Neural cell (in vitro differentiated cells): ENCODE measurements around the gene MRPL37. TPM values are rescaled to one million over a fixed set of nuclear protein-coding genes. Genes with fewer than 3 reads are reported as not detected.

Experiments
- H2AFZ ChIP-seq: fragments of 200-600, 300-800 bp; sonication (generic), shearing (Covaris generic); 2 replicates; pipeline ENCODE4 v1.6.0; 2014; ENCODE audit warnings: low read depth, mild to moderate bottlenecking, antibody characterized with exemption, low read length, moderate library complexity
- H3F3A ChIP-seq: fragments of 200-600 bp; shearing (Covaris generic); 2 replicates; pipeline ENCODE4 v1.6.1; 2016; ENCODE audit warnings: mild to moderate bottlenecking, moderate library complexity, mixed read lengths, antibody characterized with exemption, low read length; ENCODE audit not compliant: insufficient read depth, poor library complexity, severe bottlenecking
- H3K27ac ChIP-seq: fragments of 200-600, 300-800 bp; sonication (generic), shearing (Covaris generic); 2 replicates; pipeline ENCODE4 v1.5.1; 2014; ENCODE audit warnings: mild to moderate bottlenecking, low read length, moderate library complexity
- H3K27me3 ChIP-seq: fragments of 300-800, 200-600 bp; sonication (generic), shearing (Covaris generic); 2 replicates; pipeline ENCODE4 v1.6.0; 2014; ENCODE audit warnings: mild to moderate bottlenecking, low read depth, low read length, moderate library complexity; ENCODE audit not compliant: insufficient read depth
- H3K36me3 ChIP-seq: fragments of 300-800, 200-600 bp; sonication (generic), shearing (Covaris generic); 2 replicates; pipeline ENCODE4 v1.5.1; 2014; ENCODE audit warnings: mild to moderate bottlenecking, antibody characterized with exemption, low read length, moderate library complexity; ENCODE audit not compliant: insufficient read depth
- H3K4me2 ChIP-seq: fragments of 300-800, 200-600 bp; sonication (generic), shearing (Covaris generic); 2 replicates; pipeline ENCODE4 v1.6.0; 2014; ENCODE audit warnings: mild to moderate bottlenecking, low read length
- H3K4me3 ChIP-seq: fragments of 300-800, 200-600 bp; sonication (generic), shearing (Covaris generic); 2 replicates; pipeline ENCODE4 v1.5.1; 2014; ENCODE audit warnings: mild to moderate bottlenecking, low read length, moderate library complexity
- H3K79me2 ChIP-seq: fragments of 200-600 bp; shearing (Covaris generic); replicated peaks from 2 replicates; pipeline ENCODE4 v1.6.0; 2014; ENCODE audit warnings: mild to moderate bottlenecking, low read length, moderate library complexity; ENCODE audit not compliant: insufficient read depth
- H3K9ac ChIP-seq: fragments of 300-800, 200-600 bp; sonication (generic), shearing (Covaris generic); 2 replicates; pipeline ENCODE4 v1.6.1; 2016; ENCODE audit warnings: mild to moderate bottlenecking, low read length, mixed read lengths
- H3K9me2 ChIP-seq: fragments of 200-600 bp; shearing (Covaris generic); 2 replicates; pipeline ENCODE4 v1.6.1; 2016; ENCODE audit warnings: mild to moderate bottlenecking, low read length, mixed read lengths; ENCODE audit not compliant: insufficient read depth
- H3K9me3 ChIP-seq: fragments of 200-600, 300-800 bp; sonication (generic), shearing (Covaris generic); 2 replicates; pipeline ENCODE4 v1.6.1; 2016; ENCODE audit warnings: mild to moderate bottlenecking, mixed run types, low read length, moderate library complexity, mixed read lengths
- H4K20me1 ChIP-seq: fragments of 200-600 bp; shearing (Covaris generic); 2 replicates; pipeline ENCODE4 v1.6.1; 2016; ENCODE audit warnings: mild to moderate bottlenecking, mixed run types; ENCODE audit not compliant: insufficient read depth
- EP300 ChIP-seq: fragments of 450-650 bp; conservative IDR thresholded peaks from 2 replicates; pipeline ENCODE4 v1.6.1; 2014; ENCODE audit warnings: antibody characterized with exemption, mild to moderate bottlenecking, moderate library complexity; ENCODE audit not compliant: poor library complexity, severe bottlenecking
- EZH2 ChIP-seq: fragments of 200-600, 300-800 bp; shearing (Covaris generic), sonication (generic); IDR thresholded peaks from 2 replicates; pipeline ENCODE4 v1.6.1; 2014; ENCODE audit warnings: antibody characterized with exemption, low read length, borderline replicate concordance, mild to moderate bottlenecking; ENCODE audit not compliant: insufficient read depth, poor library complexity, severe bottlenecking
- MXI1 ChIP-seq: fragments of 450-650 bp; conservative IDR thresholded peaks from 2 replicates; pipeline ENCODE4 v1.6.1; 2014; ENCODE audit warnings: antibody characterized with exemption, mild to moderate bottlenecking; ENCODE audit not compliant: poor library complexity, severe bottlenecking
- POLR2AphosphoS5 ChIP-seq: IDR thresholded peaks from 2 replicates; pipeline ENCODE4 v1.6.1; 2012
- RAD21 ChIP-seq: fragments of 450-650 bp; conservative IDR thresholded peaks from 2 replicates; pipeline ENCODE4 v1.6.1; 2014; ENCODE audit warnings: antibody characterized with exemption, mild to moderate bottlenecking, moderate library complexity
- SMC3 ChIP-seq: fragments of 450-650 bp; conservative IDR thresholded peaks from 2 replicates; pipeline ENCODE4 v1.6.1; 2014; ENCODE audit warnings: antibody characterized with exemption, mild to moderate bottlenecking, moderate library complexity; ENCODE audit not compliant: poor library complexity
- TAF1 ChIP-seq: IDR thresholded peaks from 2 replicates; pipeline ENCODE4 v1.6.1; 2012; ENCODE audit warnings: low read depth
- polyA plus RNA-seq: library from polyadenylated mRNA; depleted of rRNA; stranded (reverse); fragments of >200 nt; gene quantifications from 2 replicates; pipeline ENCODE4 v1.2.3, GENCODE V29; 2014
- TF ChIP-seq, protein P1 (sequence below): fragments of 450-650 bp; IDR thresholded peaks from 2 replicates; pipeline ENCODE4 v1.5.1; 2014; ENCODE audit warnings: antibody characterized with exemption, mild to moderate bottlenecking, moderate library complexity; ENCODE audit not compliant: poor library complexity, severe bottlenecking
- TF ChIP-seq, protein P2 (sequence below): IDR thresholded peaks from 2 replicates; pipeline ENCODE4 v1.6.1; 2012; ENCODE audit warnings: borderline replicate concordance

MRPL37 gene
- polyA plus RNA-seq, 1 donor from 2014 or later, result 24.3 TPM

DNA sequence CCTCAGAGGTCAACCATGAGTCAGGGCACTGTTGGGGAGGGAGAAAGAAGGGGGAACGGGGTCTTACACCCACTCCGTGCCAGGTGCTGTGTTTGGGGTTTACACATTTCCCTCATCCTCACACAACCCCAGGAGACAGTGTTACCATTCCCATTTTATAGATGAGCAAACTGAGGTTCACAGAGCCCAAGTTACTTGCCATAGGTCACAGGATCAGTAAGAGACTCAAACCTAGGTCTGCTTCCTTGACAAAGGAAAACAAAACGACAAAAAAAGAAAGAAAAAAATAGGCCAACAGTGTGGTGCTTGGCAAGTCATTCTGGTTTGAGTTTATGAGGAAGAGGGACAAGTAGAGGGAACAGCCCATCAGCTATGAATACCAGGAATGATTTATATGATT is 30.9 kb upstream of the MRPL37 start:
- Histone ChIP-seq H3K9ac (no peak overlapping the region), H3F3A (no peaks in the 10 kb centered on the region), H3K79me2 (no peaks in the 10 kb centered on the region), H2AFZ (no peak overlapping the region), H3K9me3 (no peaks in the 10 kb centered on the region), H4K20me1 (no peaks in the 10 kb centered on the region), H3K9me2 (no peaks in the 10 kb centered on the region), H3K27me3 (no peaks in the 10 kb centered on the region), H3K36me3 (no peaks in the 10 kb centered on the region), H3K4me3 (no peak overlapping the region), H3K27ac (no peak overlapping the region), H3K4me2 (no peak overlapping the region)
- no peak for TF ChIP-seq EP300
- no peak for TF ChIP-seq SMC3
- no peak for TF ChIP-seq RAD21
- TF ChIP-seq TAF1, result no peak
- TF ChIP-seq, protein P1, sequence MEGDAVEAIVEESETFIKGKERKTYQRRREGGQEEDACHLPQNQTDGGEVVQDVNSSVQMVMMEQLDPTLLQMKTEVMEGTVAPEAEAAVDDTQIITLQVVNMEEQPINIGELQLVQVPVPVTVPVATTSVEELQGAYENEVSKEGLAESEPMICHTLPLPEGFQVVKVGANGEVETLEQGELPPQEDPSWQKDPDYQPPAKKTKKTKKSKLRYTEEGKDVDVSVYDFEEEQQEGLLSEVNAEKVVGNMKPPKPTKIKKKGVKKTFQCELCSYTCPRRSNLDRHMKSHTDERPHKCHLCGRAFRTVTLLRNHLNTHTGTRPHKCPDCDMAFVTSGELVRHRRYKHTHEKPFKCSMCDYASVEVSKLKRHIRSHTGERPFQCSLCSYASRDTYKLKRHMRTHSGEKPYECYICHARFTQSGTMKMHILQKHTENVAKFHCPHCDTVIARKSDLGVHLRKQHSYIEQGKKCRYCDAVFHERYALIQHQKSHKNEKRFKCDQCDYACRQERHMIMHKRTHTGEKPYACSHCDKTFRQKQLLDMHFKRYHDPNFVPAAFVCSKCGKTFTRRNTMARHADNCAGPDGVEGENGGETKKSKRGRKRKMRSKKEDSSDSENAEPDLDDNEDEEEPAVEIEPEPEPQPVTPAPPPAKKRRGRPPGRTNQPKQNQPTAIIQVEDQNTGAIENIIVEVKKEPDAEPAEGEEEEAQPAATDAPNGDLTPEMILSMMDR, result no peak
- TF ChIP-seq POLR2AphosphoS5, result no peak
- no peak for TF ChIP-seq EZH2
- TF ChIP-seq MXI1, result no peak
- TF ChIP-seq, protein P2, sequence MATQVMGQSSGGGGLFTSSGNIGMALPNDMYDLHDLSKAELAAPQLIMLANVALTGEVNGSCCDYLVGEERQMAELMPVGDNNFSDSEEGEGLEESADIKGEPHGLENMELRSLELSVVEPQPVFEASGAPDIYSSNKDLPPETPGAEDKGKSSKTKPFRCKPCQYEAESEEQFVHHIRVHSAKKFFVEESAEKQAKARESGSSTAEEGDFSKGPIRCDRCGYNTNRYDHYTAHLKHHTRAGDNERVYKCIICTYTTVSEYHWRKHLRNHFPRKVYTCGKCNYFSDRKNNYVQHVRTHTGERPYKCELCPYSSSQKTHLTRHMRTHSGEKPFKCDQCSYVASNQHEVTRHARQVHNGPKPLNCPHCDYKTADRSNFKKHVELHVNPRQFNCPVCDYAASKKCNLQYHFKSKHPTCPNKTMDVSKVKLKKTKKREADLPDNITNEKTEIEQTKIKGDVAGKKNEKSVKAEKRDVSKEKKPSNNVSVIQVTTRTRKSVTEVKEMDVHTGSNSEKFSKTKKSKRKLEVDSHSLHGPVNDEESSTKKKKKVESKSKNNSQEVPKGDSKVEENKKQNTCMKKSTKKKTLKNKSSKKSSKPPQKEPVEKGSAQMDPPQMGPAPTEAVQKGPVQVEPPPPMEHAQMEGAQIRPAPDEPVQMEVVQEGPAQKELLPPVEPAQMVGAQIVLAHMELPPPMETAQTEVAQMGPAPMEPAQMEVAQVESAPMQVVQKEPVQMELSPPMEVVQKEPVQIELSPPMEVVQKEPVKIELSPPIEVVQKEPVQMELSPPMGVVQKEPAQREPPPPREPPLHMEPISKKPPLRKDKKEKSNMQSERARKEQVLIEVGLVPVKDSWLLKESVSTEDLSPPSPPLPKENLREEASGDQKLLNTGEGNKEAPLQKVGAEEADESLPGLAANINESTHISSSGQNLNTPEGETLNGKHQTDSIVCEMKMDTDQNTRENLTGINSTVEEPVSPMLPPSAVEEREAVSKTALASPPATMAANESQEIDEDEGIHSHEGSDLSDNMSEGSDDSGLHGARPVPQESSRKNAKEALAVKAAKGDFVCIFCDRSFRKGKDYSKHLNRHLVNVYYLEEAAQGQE, result no peak

DNA sequence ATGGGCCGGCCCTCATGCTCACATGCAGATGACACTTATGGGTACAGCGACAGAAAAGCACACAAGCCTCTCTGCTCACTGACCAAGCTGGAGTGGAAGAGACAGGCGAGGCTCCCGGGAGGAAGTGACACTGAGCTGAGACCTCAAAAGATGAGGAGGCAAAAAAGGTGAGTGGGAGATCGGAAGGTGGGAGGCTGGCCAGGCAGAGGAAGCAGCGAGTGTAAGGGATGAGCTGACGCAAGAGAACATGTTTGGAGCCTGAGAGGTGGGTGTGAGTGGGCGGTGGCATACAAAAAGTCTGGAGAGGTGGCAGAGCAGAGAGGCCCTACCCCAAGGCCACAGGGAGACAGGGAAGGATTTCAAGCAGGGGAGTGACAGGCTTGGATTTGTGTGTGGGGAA is 29.0 kb upstream of the MRPL37 start:
- Histone ChIP-seq H3K4me2 (no peak overlapping the region), H3K4me3 (no peak overlapping the region), H4K20me1 (no peaks in the 10 kb centered on the region), H3F3A (no peaks in the 10 kb centered on the region), H3K9ac (no peak overlapping the region), H3K9me3 (no peaks in the 10 kb centered on the region), H3K9me2 (no peaks in the 10 kb centered on the region), H3K27me3 (no peaks in the 10 kb centered on the region), H3K27ac (no peak overlapping the region), H2AFZ (no peak overlapping the region), H3K79me2 (no peaks in the 10 kb centered on the region), H3K36me3 (no peaks in the 10 kb centered on the region)
- no peak for TF ChIP-seq RAD21
- TF ChIP-seq, protein P2, result no peak
- no peak for TF ChIP-seq EP300
- TF ChIP-seq SMC3, result no peak
- TF ChIP-seq, protein P1, result no peak
